Renal cortical epithelial cell (primary cell): ENCODE results near the gene POU2F1. TPM values are rescaled to one million over a fixed set of nuclear protein-coding genes. Genes with fewer than 3 reads are reported as not detected.
"Not testable (repeated sequence)": the region's sequence is repeated elsewhere in the genome, so short reads cannot be mapped to it uniquely, and the experiment has no call there.

ENCODE experiments used
- DNase-seq: peaks from one replicate; pipeline ENCODE4 v3.0.0-alpha.2; 2011; ENCODE audit warnings: low read depth
- total RNA-seq: library from RNA; depleted of rRNA; stranded (reverse); fragments of >200 nt; gene quantifications from 2 replicates; pipeline ENCODE4 v1.2.3, GENCODE V29; 2014

Gene POU2F1
- total RNA-seq, 1 donor from 2014 or later, result 14.6 TPM

GRCh38 chr1:167314671-167315070 is 94.0 kb downstream of the POU2F1 start:
- no peak for DNase-seq

GRCh38 chr1:167317463-167317862 is 96.8 kb downstream of the POU2F1 start:
- DNase-seq, result no peak

DNA sequence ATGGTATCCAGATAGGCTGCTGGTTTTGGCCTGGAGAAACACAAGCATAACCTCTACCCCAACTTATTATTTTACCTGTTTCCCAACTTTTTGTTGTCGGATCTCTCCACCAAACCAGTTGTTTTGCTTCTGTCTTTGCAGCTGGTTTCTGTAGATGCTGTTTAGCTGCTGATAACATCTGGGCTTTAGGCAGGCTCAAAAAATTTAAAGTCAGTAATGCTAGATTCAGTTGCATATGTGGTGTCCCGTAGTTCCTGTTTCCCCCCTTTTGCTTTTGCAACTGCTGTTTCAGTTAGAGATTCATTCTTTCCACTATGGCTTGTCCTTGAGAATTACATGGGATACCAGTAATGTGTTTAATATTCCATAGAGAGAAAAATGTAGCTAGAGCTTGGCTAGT is 98.5 kb downstream of the POU2F1 start:
- not testable (repeated sequence) for DNase-seq

GRCh38 chr1:167322483-167322882 is 101.8 kb downstream of the POU2F1 start:
- DNase-seq, result no peak

DNA sequence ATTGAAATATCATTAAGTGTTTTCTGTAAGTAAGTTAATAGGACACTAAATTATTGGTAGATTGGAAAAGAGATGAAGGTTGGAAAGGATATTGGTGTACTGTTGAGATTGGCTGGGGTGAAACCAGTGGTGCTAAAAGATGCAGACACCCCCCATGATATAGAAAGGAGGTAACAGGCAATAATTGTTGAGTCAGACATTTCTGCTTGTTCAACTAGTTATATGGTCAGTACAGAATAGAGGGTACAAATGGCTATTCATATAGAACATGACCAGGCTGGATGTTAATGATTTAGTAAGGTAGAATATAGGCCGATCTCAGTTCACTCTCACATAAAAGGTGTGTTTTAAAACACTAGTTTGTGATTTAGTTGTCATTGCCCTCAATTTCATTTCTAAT is 104.5 kb downstream of the POU2F1 start:
- no peak for DNase-seq

GRCh38 chr1:167328306-167328815 is 107.7 kb downstream of the POU2F1 start:
- DNase-seq, result no peak

GRCh38 chr1:167328816-167329483 is 108.3 kb downstream of the POU2F1 start:
- DNase-seq, result peak; percentile 15

GRCh38 chr1:167330601-167331293 is 110.1 kb downstream of the POU2F1 start:
- DNase-seq, result no peak

DNA sequence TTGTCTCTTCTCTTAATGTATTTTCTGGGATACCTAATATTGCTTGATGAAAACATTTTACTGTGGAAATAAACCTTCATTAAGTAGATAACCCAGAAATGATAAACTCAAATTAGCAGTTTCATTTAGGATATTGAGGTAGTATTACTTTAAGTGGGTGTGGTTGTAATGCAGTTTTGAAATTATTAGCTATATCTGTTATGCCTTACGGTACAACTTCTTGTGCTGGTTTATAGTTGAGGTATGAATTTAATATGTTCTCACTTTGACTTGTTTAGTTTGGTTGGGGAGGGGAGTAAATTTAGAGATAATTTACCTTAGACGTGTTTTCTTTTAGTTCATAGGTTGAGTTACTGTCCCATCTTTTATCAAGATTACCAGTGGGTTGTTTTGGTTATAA is 111.0 kb downstream of the POU2F1 start:
- no peak for DNase-seq

DNA sequence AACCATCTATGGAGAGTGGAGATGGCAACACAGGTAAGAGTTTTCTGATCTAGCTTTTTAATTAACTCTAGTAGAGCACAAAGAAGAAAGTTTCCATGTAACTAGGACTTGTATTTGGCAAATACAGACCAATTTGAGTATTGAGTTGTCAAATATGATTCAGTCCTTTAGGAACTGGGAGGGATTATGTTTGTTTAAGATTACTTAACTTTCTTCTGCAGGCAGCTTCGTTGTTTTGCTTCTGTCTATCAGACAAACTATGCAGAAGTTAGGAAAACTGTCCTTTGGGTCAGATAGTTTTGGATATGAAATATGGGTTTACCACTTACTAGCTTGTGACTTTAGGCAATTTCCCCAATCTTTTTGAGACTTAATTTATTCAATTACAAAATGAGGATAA is 111.8 kb downstream of the POU2F1 start:
- no peak for DNase-seq

DNA sequence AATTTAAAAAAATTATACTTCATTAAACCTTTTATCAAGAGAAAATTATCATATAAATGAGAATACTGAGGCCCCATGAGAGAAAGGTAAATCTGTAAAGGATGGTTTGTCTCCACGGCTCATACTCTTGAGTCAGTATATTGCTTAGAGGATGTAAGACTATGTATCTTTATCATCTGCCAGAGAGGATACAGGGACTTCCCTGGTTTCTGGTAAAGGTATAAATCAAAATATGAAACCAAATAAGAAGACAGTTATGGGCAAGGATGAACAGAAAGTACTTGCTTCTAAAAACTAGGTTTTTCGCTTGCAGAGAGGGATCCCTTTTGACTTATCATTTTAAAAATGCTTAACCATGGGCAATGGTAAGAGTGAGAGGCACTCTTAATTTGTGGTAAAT is 112.4 kb downstream of the POU2F1 start:
- DNase-seq, result no peak

- DNase-seq, result no peak
Observed at GRCh38 chr1:167333703-167334102, 113.0 kb downstream of the POU2F1 start.

DNA sequence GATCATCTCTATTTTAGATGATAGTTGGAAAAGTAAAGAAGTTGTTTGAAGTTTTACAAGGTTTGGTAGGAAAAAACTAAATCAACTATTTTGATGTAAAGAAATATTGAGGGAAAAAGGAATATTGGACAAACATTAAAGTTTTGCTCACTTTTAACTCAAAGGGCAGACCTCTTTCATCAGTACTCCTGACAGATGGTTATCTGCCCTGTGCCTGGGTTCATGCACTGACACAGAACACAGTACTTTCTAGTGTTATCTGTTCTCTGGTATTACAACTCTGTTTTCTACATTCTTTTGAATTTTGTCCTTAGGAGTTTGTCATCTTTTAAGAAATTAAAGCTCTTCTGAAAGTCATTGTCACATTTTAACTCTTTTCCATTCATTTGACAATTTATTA is 118.7 kb downstream of the POU2F1 start:
- DNase-seq, result no peak

DNA sequence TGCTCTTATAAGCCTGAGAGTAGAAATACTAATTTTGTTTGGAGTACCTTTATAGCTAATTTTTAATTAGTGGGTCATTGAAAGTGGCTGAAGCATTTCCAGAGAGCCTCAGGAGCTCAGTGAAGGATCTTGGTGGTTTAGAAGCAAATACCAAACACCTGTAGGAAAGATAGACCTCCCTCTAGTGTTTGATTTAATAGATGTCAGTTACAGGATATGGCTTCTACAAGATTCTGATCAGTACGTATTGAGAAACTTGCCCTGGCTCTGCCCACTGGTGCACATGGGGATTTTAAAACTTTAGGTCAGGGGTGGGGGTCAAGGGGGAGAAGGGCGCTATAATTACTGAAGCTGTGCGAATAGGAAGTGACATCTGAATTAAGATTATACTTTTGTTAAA is 122.2 kb downstream of the POU2F1 start:
- peak; percentile 56 for DNase-seq

GRCh38 chr1:167344112-167344511 is 123.4 kb downstream of the POU2F1 start:
- peak; percentile 57 for DNase-seq

DNA sequence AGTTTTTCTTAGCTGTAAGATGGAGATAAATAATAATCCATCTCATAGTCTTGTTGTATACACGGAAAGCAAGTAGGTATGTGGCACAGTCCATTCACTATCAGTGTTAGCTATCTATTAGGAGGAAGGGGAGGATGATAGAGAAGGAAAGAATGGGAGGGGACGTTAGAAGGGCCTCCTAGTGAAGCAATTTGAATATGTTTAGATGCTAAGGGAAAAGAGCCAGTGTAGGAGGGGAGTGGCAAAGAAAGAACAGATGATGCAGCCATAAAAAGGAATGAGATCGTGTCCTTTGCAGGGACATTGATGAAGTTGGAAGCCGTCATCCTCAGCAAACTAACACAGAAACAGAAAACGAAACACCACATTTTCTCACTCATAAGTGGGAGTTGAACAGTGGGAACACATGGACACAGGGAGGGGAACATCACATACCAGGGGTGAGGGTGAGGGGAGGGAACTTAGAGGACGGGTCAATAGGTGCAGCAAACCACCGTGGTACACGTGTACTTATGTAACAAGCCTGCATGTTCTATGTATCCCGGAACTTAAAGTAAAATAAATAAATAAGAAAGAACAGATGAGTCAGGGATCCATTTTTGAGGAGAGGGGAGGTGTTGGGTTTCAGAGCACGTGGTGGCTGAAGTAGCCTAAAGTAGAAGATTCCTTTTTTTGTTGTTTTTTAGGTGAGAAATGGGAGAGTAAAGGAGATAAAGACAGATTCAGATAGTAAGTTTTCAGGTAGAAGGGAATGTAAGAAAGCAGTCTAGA is 124.1 kb downstream of the POU2F1 start:
- DNase-seq, result no peak

DNA sequence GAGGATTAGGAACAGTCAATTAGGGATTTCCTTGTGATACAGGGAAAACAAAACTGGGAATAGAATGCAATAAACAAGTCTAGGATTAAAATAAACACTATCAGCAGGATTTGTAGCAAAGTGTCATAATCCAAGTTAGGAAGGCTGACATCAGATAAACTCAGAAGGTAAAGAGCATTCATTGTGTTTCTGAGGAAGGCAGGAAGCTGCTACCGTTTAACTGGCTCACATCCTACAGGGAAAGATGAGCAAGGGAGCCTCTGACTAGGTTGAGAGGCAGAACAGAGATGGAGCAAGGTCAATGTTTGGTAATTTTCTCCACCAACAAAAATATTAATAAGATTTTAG is 124.7 kb downstream of the POU2F1 start:
- no peak for DNase-seq

DNA sequence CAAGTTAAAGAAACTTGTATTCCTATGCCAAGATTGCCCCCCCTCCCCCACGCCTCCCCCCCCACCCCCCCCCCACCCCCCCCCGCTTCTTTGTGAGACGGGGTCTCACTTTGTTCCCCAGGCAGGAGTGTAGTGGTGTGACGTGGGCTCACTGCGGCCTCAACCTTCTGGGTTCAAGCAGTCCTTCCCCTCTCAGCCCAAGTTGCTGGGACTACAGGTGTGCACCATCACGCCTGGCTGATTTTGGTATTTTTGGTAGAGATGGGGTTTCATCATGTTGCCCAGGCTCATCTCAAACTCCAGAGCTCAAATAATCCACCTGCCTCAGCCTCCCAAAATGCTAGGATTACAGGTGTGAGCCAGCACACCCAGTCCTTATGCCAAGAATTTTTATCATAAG is 136.6 kb downstream of the POU2F1 start:
- no peak for DNase-seq

- no peak for DNase-seq
Observed at GRCh38 chr1:167359295-167359694, 138.6 kb downstream of the POU2F1 start.

GRCh38 chr1:167360120-167360519 is 139.4 kb downstream of the POU2F1 start:
- DNase-seq, result no peak

- no peak for DNase-seq
Observed at GRCh38 chr1:167362638-167363037, 142.0 kb downstream of the POU2F1 start.

- peak; percentile 59 for DNase-seq
Observed at GRCh38 chr1:167364826-167365225, 144.1 kb downstream of the POU2F1 start.

- DNase-seq, result no peak
Observed at GRCh38 chr1:167365360-167365759, 144.7 kb downstream of the POU2F1 start.
